IMR-90 (cell line): ENCODE data around the gene CARMIL1.

Source experiments
- BHLHE40 ChIP-seq: fragments of 150-350 bp; IDR thresholded peaks from 2 replicates; pipeline ENCODE4 v1.6.1; 2016; ENCODE audit warnings: mild to moderate bottlenecking, low read depth, low read length
- CEBPB ChIP-seq: IDR thresholded peaks from 2 replicates; pipeline ENCODE4 v1.6.1; 2012; ENCODE audit warnings: low read depth, low read length, improper control_type of control experiment
- CHD1 ChIP-seq: IDR thresholded peaks from 2 replicates; pipeline ENCODE4 v1.6.1; 2012; ENCODE audit warnings: low read depth, low read length, improper control_type of control experiment
- FOS ChIP-seq: fragments of 150-350 bp; IDR thresholded peaks from 2 replicates; pipeline ENCODE4 v1.6.1; 2016; ENCODE audit warnings: low read depth, low read length
- MAZ ChIP-seq: IDR thresholded peaks from 2 replicates; pipeline ENCODE4 v1.6.1; 2012; ENCODE audit warnings: low read depth, mild to moderate bottlenecking, low read length, improper control_type of control experiment, moderate library complexity, borderline replicate concordance
- MXI1 ChIP-seq: IDR thresholded peaks from 2 replicates; pipeline ENCODE4 v1.6.1; 2012; ENCODE audit warnings: low read depth, mild to moderate bottlenecking, low read length, moderate library complexity, borderline replicate concordance
- POLR2A ChIP-seq: IDR thresholded peaks from 2 replicates; pipeline ENCODE4 v1.6.1; 2012; ENCODE audit warnings: mild to moderate bottlenecking, low read depth, low read length
- RAD21 ChIP-seq: IDR thresholded peaks from 2 replicates; pipeline ENCODE4 v1.6.1; 2012; ENCODE audit warnings: low read length, improper control_type of control experiment
- RCOR1 ChIP-seq: IDR thresholded peaks from 2 replicates; pipeline ENCODE4 v1.6.1; 2012; ENCODE audit warnings: mild to moderate bottlenecking, low read length, improper control_type of control experiment; ENCODE audit not compliant: insufficient replicate concordance
- RFX5 ChIP-seq: IDR thresholded peaks from 2 replicates; pipeline ENCODE4 v1.8.0; 2012; ENCODE audit warnings: low read depth, mild to moderate bottlenecking, low read length, moderate library complexity
- SMC3 ChIP-seq: fragments of 150-350 bp; IDR thresholded peaks from 2 replicates; pipeline ENCODE4 v1.6.1; 2016; ENCODE audit warnings: low read depth, mild to moderate bottlenecking, antibody characterized with exemption, low read length, moderate library complexity
- TF ChIP-seq, protein P1 (sequence below): conservative IDR thresholded peaks from 2 replicates; pipeline ENCODE4 v1.5.1; 2012; ENCODE audit warnings: mild to moderate bottlenecking, low read depth, low read length, improper control_type of control experiment
- TF ChIP-seq, protein P2 (sequence below): fragments of 150-350 bp; IDR thresholded peaks from 2 replicates; pipeline ENCODE4 v1.6.1; 2016; ENCODE audit warnings: low read depth, mild to moderate bottlenecking, low read length, moderate library complexity, borderline replicate concordance
- TF ChIP-seq, protein P3 (sequence below): fragments of 150-350 bp; IDR thresholded peaks from 2 replicates; pipeline ENCODE4 v1.6.1; 2017; ENCODE audit warnings: mild to moderate bottlenecking, antibody characterized with exemption, low read length, low read depth

DNA sequence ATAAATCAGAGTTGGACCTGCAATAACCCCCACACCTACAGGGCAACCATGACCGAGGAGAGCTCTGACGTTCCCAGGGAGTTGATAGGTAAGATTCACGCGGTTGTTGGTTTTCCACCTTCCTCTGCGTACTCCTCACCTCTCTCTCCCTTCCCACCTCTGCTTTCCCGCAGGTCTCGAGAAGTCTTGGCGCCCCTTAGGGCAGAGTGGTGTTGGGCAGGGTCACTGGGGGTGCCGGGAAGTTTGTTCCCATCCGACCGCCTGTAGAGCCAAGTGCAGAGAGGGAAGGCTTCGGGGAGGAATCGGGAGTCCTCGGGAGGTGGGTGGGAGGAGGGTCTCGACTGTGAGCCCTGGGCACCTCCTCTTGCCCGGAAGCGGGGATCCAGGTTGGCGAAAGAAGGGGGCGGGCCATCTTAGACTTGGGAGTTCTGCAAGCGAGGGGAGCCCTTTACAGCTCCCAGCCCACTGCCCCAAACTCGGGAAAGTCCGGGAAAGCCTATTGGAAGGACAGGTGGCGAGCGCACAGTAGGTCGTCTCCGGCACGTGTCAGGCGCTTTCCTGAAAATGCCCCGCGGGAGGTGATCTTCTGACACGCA, 672 bp downstream of the CARMIL1 start:
- TF ChIP-seq, protein P1, sequence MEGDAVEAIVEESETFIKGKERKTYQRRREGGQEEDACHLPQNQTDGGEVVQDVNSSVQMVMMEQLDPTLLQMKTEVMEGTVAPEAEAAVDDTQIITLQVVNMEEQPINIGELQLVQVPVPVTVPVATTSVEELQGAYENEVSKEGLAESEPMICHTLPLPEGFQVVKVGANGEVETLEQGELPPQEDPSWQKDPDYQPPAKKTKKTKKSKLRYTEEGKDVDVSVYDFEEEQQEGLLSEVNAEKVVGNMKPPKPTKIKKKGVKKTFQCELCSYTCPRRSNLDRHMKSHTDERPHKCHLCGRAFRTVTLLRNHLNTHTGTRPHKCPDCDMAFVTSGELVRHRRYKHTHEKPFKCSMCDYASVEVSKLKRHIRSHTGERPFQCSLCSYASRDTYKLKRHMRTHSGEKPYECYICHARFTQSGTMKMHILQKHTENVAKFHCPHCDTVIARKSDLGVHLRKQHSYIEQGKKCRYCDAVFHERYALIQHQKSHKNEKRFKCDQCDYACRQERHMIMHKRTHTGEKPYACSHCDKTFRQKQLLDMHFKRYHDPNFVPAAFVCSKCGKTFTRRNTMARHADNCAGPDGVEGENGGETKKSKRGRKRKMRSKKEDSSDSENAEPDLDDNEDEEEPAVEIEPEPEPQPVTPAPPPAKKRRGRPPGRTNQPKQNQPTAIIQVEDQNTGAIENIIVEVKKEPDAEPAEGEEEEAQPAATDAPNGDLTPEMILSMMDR, result no peak
- TF ChIP-seq RFX5 (no peak), SMC3 (no peak), CHD1 (no peak), BHLHE40 (no peak), POLR2A (no peak), MXI1 (no peak), MAZ (no peak), FOS (no peak), RAD21 (no peak), RCOR1 (no peak), CEBPB (no peak)
- TF ChIP-seq, protein P2, sequence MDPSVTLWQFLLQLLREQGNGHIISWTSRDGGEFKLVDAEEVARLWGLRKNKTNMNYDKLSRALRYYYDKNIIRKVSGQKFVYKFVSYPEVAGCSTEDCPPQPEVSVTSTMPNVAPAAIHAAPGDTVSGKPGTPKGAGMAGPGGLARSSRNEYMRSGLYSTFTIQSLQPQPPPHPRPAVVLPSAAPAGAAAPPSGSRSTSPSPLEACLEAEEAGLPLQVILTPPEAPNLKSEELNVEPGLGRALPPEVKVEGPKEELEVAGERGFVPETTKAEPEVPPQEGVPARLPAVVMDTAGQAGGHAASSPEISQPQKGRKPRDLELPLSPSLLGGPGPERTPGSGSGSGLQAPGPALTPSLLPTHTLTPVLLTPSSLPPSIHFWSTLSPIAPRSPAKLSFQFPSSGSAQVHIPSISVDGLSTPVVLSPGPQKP, result no peak
- TF ChIP-seq, protein P3, sequence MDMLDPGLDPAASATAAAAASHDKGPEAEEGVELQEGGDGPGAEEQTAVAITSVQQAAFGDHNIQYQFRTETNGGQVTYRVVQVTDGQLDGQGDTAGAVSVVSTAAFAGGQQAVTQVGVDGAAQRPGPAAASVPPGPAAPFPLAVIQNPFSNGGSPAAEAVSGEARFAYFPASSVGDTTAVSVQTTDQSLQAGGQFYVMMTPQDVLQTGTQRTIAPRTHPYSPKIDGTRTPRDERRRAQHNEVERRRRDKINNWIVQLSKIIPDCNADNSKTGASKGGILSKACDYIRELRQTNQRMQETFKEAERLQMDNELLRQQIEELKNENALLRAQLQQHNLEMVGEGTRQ, result no peak
